ENCODE measurements around the gene CAMKMT. TPM values are rescaled to one million over a fixed set of nuclear protein-coding genes. Genes with fewer than 3 reads are reported as not detected.

Gene CAMKMT
- total RNA-seq, 1 experiment from 2014 or later, result 17.4 TPM

- Histone ChIP-seq H3K4me2 (ENCODE audit: insufficient read depth, insufficient read length, low read length) (no peak overlapping the region), H3T11ph (ENCODE audit: low read length) (no peak overlapping the region), H3K79me2 (ENCODE audit: insufficient read depth, low read length) (no peaks in the 10 kb centered on the region), H2BK5ac (ENCODE audit: insufficient read length, low read length) (no peak overlapping the region), H2BK15ac (ENCODE audit: low read depth, low read length) (no peak overlapping the region), H3K9ac (ENCODE audit: extremely low read depth, insufficient read length, low read length) (no peak overlapping the region), H4K91ac (ENCODE audit: insufficient read length, low read depth, low read length) (no peak overlapping the region), H3K23me2 (ENCODE audit: insufficient read length, low read depth, low read length, poor library complexity, severe bottlenecking) (no peaks in the 10 kb centered on the region), H2BK12ac (ENCODE audit: insufficient read length, low read depth, low read length) (no peak overlapping the region), H3K9me3 (ENCODE audit: control insufficient read depth, low read depth, low read length) (no peaks in the 10 kb centered on the region), H4K5ac (ENCODE audit: insufficient read length, low read depth, low read length) (no peak overlapping the region), H3K56ac (ENCODE audit: insufficient read length, low read depth, low read length) (no peak overlapping the region), H4K20me1 (ENCODE audit: control insufficient read depth, insufficient read depth, insufficient read length) (no peaks in the 10 kb centered on the region), H3K18ac (ENCODE audit: insufficient read length, low read depth, low read length) (no peak overlapping the region), H3K4ac (ENCODE audit: low read depth, low read length) (no peak overlapping the region), H3K27me3 (ENCODE audit: insufficient read depth, low read length) (peaks cover 7% of the 10 kb centered on the region; the same call in 1 of the 2 replicates), H2BK20ac (ENCODE audit: low read depth, low read length, poor library complexity, severe bottlenecking) (no peak overlapping the region), H3K79me1 (ENCODE audit: insufficient read depth, low read depth, low read length, poor library complexity, severe bottlenecking) (no peaks in the 10 kb centered on the region), H2AK5ac (ENCODE audit: insufficient read length, low read length) (no peak overlapping the region), H3K23ac (ENCODE audit: insufficient read length, low read depth, low read length) (no peak overlapping the region), H2BK120ac (ENCODE audit: low read depth, low read length, poor library complexity, severe bottlenecking) (no peak overlapping the region), H3K27ac (ENCODE audit: insufficient read length, low read depth, low read length) (no peak overlapping the region), H2AFZ (ENCODE audit: low read length) (no peak overlapping the region), H3K4me1 (ENCODE audit: insufficient read depth, low read length) (peaks cover 9% of the 10 kb centered on the region; the same call in 1 of the 2 replicates), H4K8ac (replicated peaks; ENCODE audit: insufficient read length, low read depth, low read length) (no peak overlapping the region), H3K14ac (ENCODE audit: insufficient read depth, low read length) (no peak overlapping the region)
- peaks cover 82 to 91% of the 10 kb centered on the region in 2 experiments for H3K4me1 Mint-ChIP-seq
- DNase-seq, result no peak
- H3K27me3 Mint-ChIP-seq (ENCODE audit: low read depth), result peaks cover 22% of the 10 kb centered on the region
- 0 out of 7 replicates have a peak overlapping the region, but pooled peaks of 1 of the 3 experiments have one; percentile 80 for H3K27ac Mint-ChIP-seq
- H3K9me3 Mint-ChIP-seq, result no peaks in the 10 kb centered on the region; a peak in 1 of 5 replicates
- WGBS (ENCODE audit: extremely low coverage, insufficient read length, low lambda C conversion rate), result no CpG with 5 or more reads among the region's 2 CpGs
- no peak for TF ChIP-seq CTCF (conservative IDR thresholded peaks at IDR 0.05)
- H3K36me3 Mint-ChIP-seq (ENCODE audit: insufficient read depth in 1 of 3, low read depth in 3 of 3), result no peaks in the 10 kb centered on the region
- H3K4me3 Mint-ChIP-seq, result no peak overlapping the region
Measured at GRCh38 chr2:44772669-44773378, 411.1 kb downstream of the CAMKMT start.

Measured in H9 (cell line).